A673 (cell line): ENCODE measurements around the gene HCST. TPM values are rescaled to one million over a fixed set of nuclear protein-coding genes. Genes with fewer than 3 reads are reported as not detected.

ENCODE experiments used
- BruUV-seq: library from RNA; stranded (reverse); fragments of 400-500 nt; replicated peaks from 2 replicates; lab custom pipeline; 2021; lab: Mats Ljungman, UMichigan
- CTCF ChIA-PET: fragments of 300-600 bp; sonication (Branson Sonifier 250); formaldehyde crosslinking; loops from one replicate; lab custom pipeline; 2022; ENCODE audit warnings: antibody characterized with exemption; lab: Charles Lee
- POLR2A ChIA-PET: fragments of 300-600 bp; sonication (Branson Sonifier 250); formaldehyde crosslinking; loops from one replicate; lab custom pipeline; 2022; ENCODE audit warnings: antibody characterized with exemption; ENCODE audit not compliant: low non-redundant PET; lab: Charles Lee
- DNase-seq: peaks from one replicate; pipeline ENCODE4 v3.0.0-alpha.2; 2015; ENCODE audit warnings: low spot score
- H3K27ac ChIP-seq: fragments of 200-600 bp; sonication (generic); 2 replicates; pipeline ENCODE4 v1.5.1; 2016; ENCODE audit warnings: mixed run types, low read depth, mild to moderate bottlenecking, mixed read lengths, antibody characterized with exemption, low read length; ENCODE audit not compliant: poor library complexity, severe bottlenecking
- H3K27me3 ChIP-seq: fragments of 200-600 bp; sonication (generic); replicated peaks from 2 replicates; pipeline ENCODE4 v1.6.1; 2017; ENCODE audit warnings: mixed run types, low read depth, mild to moderate bottlenecking, mixed read lengths, antibody characterized with exemption, low read length; ENCODE audit not compliant: insufficient read depth, poor library complexity
- H3K36me3 ChIP-seq: fragments of 200-600 bp; sonication (generic); 2 replicates; pipeline ENCODE4 v1.6.1; 2016; ENCODE audit warnings: mixed run types, mild to moderate bottlenecking, mixed read lengths, antibody characterized with exemption, low read length; ENCODE audit not compliant: insufficient read depth, poor library complexity, severe bottlenecking
- H3K4me1 ChIP-seq: fragments of 200-600 bp; sonication (generic); 2 replicates; pipeline ENCODE4 v1.6.1; 2017; ENCODE audit warnings: mixed run types, mild to moderate bottlenecking, mixed read lengths, antibody characterized with exemption, low read length; ENCODE audit not compliant: insufficient read depth, poor library complexity, severe bottlenecking
- H3K4me3 ChIP-seq: fragments of 200-600 bp; sonication (generic); 2 replicates; pipeline ENCODE4 v1.5.1; 2016; ENCODE audit warnings: low read depth, mixed run types, mild to moderate bottlenecking, mixed read lengths, low read length; ENCODE audit not compliant: poor library complexity, severe bottlenecking
- H3K9me3 ChIP-seq: fragments of 200-600 bp; sonication (generic); 2 replicates; pipeline ENCODE4 v1.6.1; 2016; ENCODE audit warnings: mixed run types, low read depth, mild to moderate bottlenecking, mixed read lengths, antibody characterized with exemption, low read length; ENCODE audit not compliant: poor library complexity, severe bottlenecking
- CTCF ChIP-seq: fragments of 300-800, 200-600 bp; sonication (generic); conservative IDR thresholded peaks from 2 replicates; pipeline ENCODE4 v1.5.1; 2017; ENCODE audit warnings: low read depth, mild to moderate bottlenecking, antibody characterized with exemption, low read length, moderate library complexity, mixed read lengths
- EZH2 ChIP-seq: fragments of 200-600 bp; sonication (generic); IDR thresholded peaks from 2 replicates; pipeline ENCODE4 v1.6.1; 2017; ENCODE audit warnings: borderline replicate concordance, low read depth, mild to moderate bottlenecking, mixed read lengths, antibody characterized with exemption, low read length; ENCODE audit not compliant: poor library complexity, severe bottlenecking
- intact Hi-C: fragments of 100-400 bp; cut with micrococcal nuclease; formaldehyde crosslinking; loops from one replicate; pipeline ENCODE4 v1.10.0; 2022; ENCODE audit not compliant: unreplicated experiment
- total RNA-seq: library from RNA; stranded (reverse); gene quantifications from 2 replicates; pipeline ENCODE4 v1.2.3, GENCODE V29; 2021

The HCST gene
- total RNA-seq, 1 experiment from 2014 or later, result 4.2 TPM

GRCh38 chr19:35942235-35942634, 39.9 kb downstream of the HCST start:
- H3K27ac ChIP-seq, result no peak overlapping the region
- POLR2A ChIA-PET, result no interaction called here
- no peaks in the 10 kb centered on the region for H3K4me1 ChIP-seq
- DNase-seq, result no peak
- H3K4me3 ChIP-seq, result no peak overlapping the region
- intact Hi-C loops, result no loop called here
- TF ChIP-seq CTCF (no peak), EZH2 (no peak)
- H3K27me3 ChIP-seq, result no peaks in the 10 kb centered on the region
- no peaks in the 10 kb centered on the region for H3K36me3 ChIP-seq
- H3K9me3 ChIP-seq, result no peaks in the 10 kb centered on the region
- BruUV-seq, result no TSS peak
- CTCF ChIA-PET, result no interaction called here

GRCh38 chr19:35943321-35944301, 41.3 kb downstream of the HCST start:
- no peak overlapping the region for H3K27ac ChIP-seq
- CTCF ChIA-PET, result interaction anchor here (0.6 kb wide), 1 partner anchor 214 kb away, joined by 3 read pairs; no protein-coding TSS in a partner anchor
- DNase-seq, result no peak
- intact Hi-C loops, result no loop called here
- POLR2A ChIA-PET, result no interaction called here
- H3K4me1 ChIP-seq, result no peaks in the 10 kb centered on the region
- BruUV-seq, result no TSS peak
- no peaks in the 10 kb centered on the region for H3K36me3 ChIP-seq
- no peaks in the 10 kb centered on the region for H3K27me3 ChIP-seq
- TF ChIP-seq EZH2 (no peak), CTCF (no peak)
- H3K4me3 ChIP-seq, result no peak overlapping the region
- H3K9me3 ChIP-seq, result no peaks in the 10 kb centered on the region

- BruUV-seq, result no TSS peak
- H3K27me3 ChIP-seq, result no peaks in the 10 kb centered on the region
- intact Hi-C loops, result no loop called here
- TF ChIP-seq CTCF (no peak), EZH2 (no peak)
- no peak overlapping the region for H3K27ac ChIP-seq
- POLR2A ChIA-PET, result no interaction called here
- H3K36me3 ChIP-seq, result no peaks in the 10 kb centered on the region
- DNase-seq, result no peak
- H3K4me1 ChIP-seq, result no peaks in the 10 kb centered on the region
- no peaks in the 10 kb centered on the region for H3K9me3 ChIP-seq
- H3K4me3 ChIP-seq, result no peak overlapping the region
- CTCF ChIA-PET, result no interaction called here
These were observed 42.2 kb downstream of the HCST start for GRCh38 chr19:35944556-35944955.
